HEK293 (cell line): ENCODE data around the gene PPOX.

Experiments
- GFI1B ChIP-seq: fragments of 450-650 bp; formaldehyde crosslinking; IDR thresholded peaks from 2 replicates; pipeline ENCODE4 v1.5.1; 2016; ENCODE audit warnings: missing biosample characterization, missing genetic modification characterization
- GLIS2 ChIP-seq: fragments of 450-650 bp; formaldehyde crosslinking; IDR thresholded peaks from 2 replicates; pipeline ENCODE4 v1.5.1; 2016; ENCODE audit warnings: missing biosample characterization, missing genetic modification characterization
- KLF9 ChIP-seq: fragments of 450-650 bp; formaldehyde crosslinking; IDR thresholded peaks from 2 replicates; pipeline ENCODE4 v1.5.1; 2016; ENCODE audit warnings: missing biosample characterization, missing genetic modification characterization, low read depth
- MEIS1 ChIP-seq: sonication (generic); formaldehyde crosslinking; IDR thresholded peaks from 2 replicates; pipeline ENCODE4 v1.8.1; 2022; ENCODE audit warnings: missing genetic modification reagents, mild to moderate bottlenecking, borderline replicate concordance
- SCRT2 ChIP-seq: fragments of 450-650 bp; formaldehyde crosslinking; IDR thresholded peaks from 2 replicates; pipeline ENCODE4 v1.5.1; 2016; ENCODE audit warnings: missing biosample characterization, missing genetic modification characterization
- ZBTB7A ChIP-seq: fragments of 450-650 bp; formaldehyde crosslinking; IDR thresholded peaks from 2 replicates; pipeline ENCODE4 v1.5.1; 2016; ENCODE audit warnings: low read depth, missing biosample characterization, missing genetic modification characterization
- ZEB2 ChIP-seq: fragments of 450-650 bp; formaldehyde crosslinking; IDR thresholded peaks from 2 replicates; pipeline ENCODE4 v1.5.1; 2016; ENCODE audit warnings: missing biosample characterization, missing genetic modification characterization
- ZFP3 ChIP-seq: fragments of 450-650 bp; formaldehyde crosslinking; IDR thresholded peaks from 2 replicates; pipeline ENCODE4 v1.5.1; 2016; ENCODE audit warnings: low read depth, missing biosample characterization, missing genetic modification characterization
- ZFP41 ChIP-seq: fragments of 450-650 bp; formaldehyde crosslinking; IDR thresholded peaks from 2 replicates; pipeline ENCODE4 v1.5.1; 2016; ENCODE audit warnings: missing biosample characterization, missing genetic modification characterization, borderline replicate concordance
- ZNF121 ChIP-seq: fragments of 450-650 bp; formaldehyde crosslinking; IDR thresholded peaks from 2 replicates; pipeline ENCODE4 v1.5.1; 2016; ENCODE audit warnings: missing biosample characterization, missing genetic modification characterization
- ZNF202 ChIP-seq: fragments of 450-650 bp; formaldehyde crosslinking; IDR thresholded peaks from 2 replicates; pipeline ENCODE4 v1.5.1; 2016; ENCODE audit warnings: missing biosample characterization, missing genetic modification characterization, borderline replicate concordance
- ZNF223 ChIP-seq: fragments of 450-650 bp; formaldehyde crosslinking; IDR thresholded peaks from 2 replicates; pipeline ENCODE4 v1.5.1; 2016; ENCODE audit warnings: missing biosample characterization, missing genetic modification characterization
- ZNF274 ChIP-seq, 2 experiments: fragments of 200-500 bp in 1 of 2; fragments of 450-650 bp in 1 of 2; sonication (Bioruptor generic) in 1 of 2; formaldehyde crosslinking in 1 of 2; IDR thresholded peaks; 2 replicates each; pipeline versions ENCODE4 v1.5.1 to v1.6.1; 2014 to 2016; ENCODE audit warnings: borderline replicate concordance in 1 of 2, inconsistent platforms in 1 of 2, low read length in 1 of 2, missing biosample characterization in 1 of 2, missing genetic modification characterization in 1 of 2
- ZNF350 ChIP-seq: fragments of 450-650 bp; formaldehyde crosslinking; IDR thresholded peaks from 2 replicates; pipeline ENCODE4 v1.5.0; 2017; ENCODE audit warnings: missing biosample characterization, mild to moderate bottlenecking, missing genetic modification characterization
- ZNF404 ChIP-seq: fragments of 450-650 bp; formaldehyde crosslinking; IDR thresholded peaks from 2 replicates; pipeline ENCODE4 v1.5.1; 2017; ENCODE audit warnings: missing biosample characterization, missing genetic modification characterization
- ZNF530 ChIP-seq: fragments of 450-650 bp; formaldehyde crosslinking; IDR thresholded peaks from 2 replicates; pipeline ENCODE4 v1.5.1; 2016; ENCODE audit warnings: low read depth, missing biosample characterization, missing genetic modification characterization
- ZNF548 ChIP-seq: fragments of 450-650 bp; formaldehyde crosslinking; IDR thresholded peaks from 2 replicates; pipeline ENCODE4 v1.5.1; 2016; ENCODE audit warnings: missing biosample characterization, missing genetic modification characterization
- ZNF560 ChIP-seq: fragments of 450-650 bp; formaldehyde crosslinking; IDR thresholded peaks from 2 replicates; pipeline ENCODE4 v1.5.1; 2017; ENCODE audit warnings: missing biosample characterization, missing genetic modification characterization, borderline replicate concordance
- ZNF600 ChIP-seq: fragments of 450-650 bp; formaldehyde crosslinking; IDR thresholded peaks from 2 replicates; pipeline ENCODE4 v1.5.1; 2016; ENCODE audit warnings: missing biosample characterization, missing genetic modification characterization
- ZNF626 ChIP-seq: fragments of 450-650 bp; sonication (Bioruptor Pico); formaldehyde crosslinking; IDR thresholded peaks from 2 replicates; pipeline ENCODE4 v1.5.1; 2018; ENCODE audit warnings: missing biosample characterization, missing genetic modification characterization, inconsistent platforms
- ZNF677 ChIP-seq: fragments of 450-650 bp; IDR thresholded peaks from 2 replicates; pipeline ENCODE4 v1.5.0; 2018; ENCODE audit warnings: missing biosample characterization, mild to moderate bottlenecking, missing genetic modification characterization, moderate library complexity
- ZSCAN16 ChIP-seq: fragments of 450-650 bp; formaldehyde crosslinking; IDR thresholded peaks from 2 replicates; pipeline ENCODE4 v1.5.1; 2016; ENCODE audit warnings: missing biosample characterization, missing genetic modification characterization
- TF ChIP-seq, protein P1 (sequence below): fragments of 450-650 bp; formaldehyde crosslinking; IDR thresholded peaks from 2 replicates; pipeline ENCODE4 v1.5.1; 2016; ENCODE audit warnings: missing biosample characterization, missing genetic modification characterization, low read depth
- TF ChIP-seq, protein P2 (sequence below): fragments of 450-650 bp; formaldehyde crosslinking; IDR thresholded peaks from 2 replicates; pipeline ENCODE4 v1.5.1; 2016; ENCODE audit warnings: missing biosample characterization, missing genetic modification characterization
- TF ChIP-seq, protein P3 (sequence below): fragments of 450-650 bp; formaldehyde crosslinking; conservative IDR thresholded peaks from 2 replicates; pipeline ENCODE4 v1.5.1; 2016; ENCODE audit warnings: low read depth, missing biosample characterization, missing genetic modification characterization
- TF ChIP-seq, protein P4 (sequence below): fragments of 450-650 bp; formaldehyde crosslinking; IDR thresholded peaks from 2 replicates; pipeline ENCODE4 v1.5.1; 2016; ENCODE audit warnings: missing biosample characterization, missing genetic modification characterization
- TF ChIP-seq, protein P5 (sequence below): fragments of 450-650 bp; formaldehyde crosslinking; IDR thresholded peaks from 2 replicates; pipeline ENCODE4 v1.5.1; 2016; ENCODE audit warnings: missing biosample characterization, missing genetic modification characterization

Gene PPOX

GRCh38 chr1:161131523-161132409 lies 34.5 kb upstream of the PPOX start (continued):
- TF ChIP-seq, protein P1, sequence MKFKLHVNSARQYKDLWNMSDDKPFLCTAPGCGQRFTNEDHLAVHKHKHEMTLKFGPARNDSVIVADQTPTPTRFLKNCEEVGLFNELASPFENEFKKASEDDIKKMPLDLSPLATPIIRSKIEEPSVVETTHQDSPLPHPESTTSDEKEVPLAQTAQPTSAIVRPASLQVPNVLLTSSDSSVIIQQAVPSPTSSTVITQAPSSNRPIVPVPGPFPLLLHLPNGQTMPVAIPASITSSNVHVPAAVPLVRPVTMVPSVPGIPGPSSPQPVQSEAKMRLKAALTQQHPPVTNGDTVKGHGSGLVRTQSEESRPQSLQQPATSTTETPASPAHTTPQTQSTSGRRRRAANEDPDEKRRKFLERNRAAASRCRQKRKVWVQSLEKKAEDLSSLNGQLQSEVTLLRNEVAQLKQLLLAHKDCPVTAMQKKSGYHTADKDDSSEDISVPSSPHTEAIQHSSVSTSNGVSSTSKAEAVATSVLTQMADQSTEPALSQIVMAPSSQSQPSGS = no peak
- TF ChIP-seq ZNF548 (tag by site-specific recombination) (peak; percentile 56; the same call in 1 of the 2 replicates), ZNF677 (no peak), ZNF626 (tag by site-specific recombination) (no peak), ZFP41 (tag by site-specific recombination) (no peak), ZNF223 (tag by site-specific recombination) (no peak), SCRT2 (tag by site-specific recombination) (no peak), MEIS1 (no peak), KLF9 (peak; percentile 93), ZFP3 (tag by site-specific recombination) (no peak), GLIS2 (peak; percentile 92), ZNF350 (no peak), ZNF121 (no peak; the same call in 1 of the 2 replicates), ZNF600 (0 out of 2 replicates have a peak, but pooled peaks have one; percentile 9), ZEB2 (tag by site-specific recombination) (no peak), ZNF530 (tag by site-specific recombination) (0 out of 2 replicates have a peak, but pooled peaks have one; percentile 28), ZNF404 (no peak), ZSCAN16 (tag by site-specific recombination) (no peak), GFI1B (no peak), ZBTB7A (tag by site-specific recombination) (peak; percentile 85), ZNF560 (tag by site-specific recombination) (no peak), ZNF274 (IDR thresholded peaks at IDR 0.05; ENCODE audit: low read length) (no peak), ZNF274 (tag by site-specific recombination; IDR thresholded peaks at IDR 0.05; ENCODE audit: borderline replicate concordance) (no peak), ZNF202 (tag by site-specific recombination) (no peak)
- TF ChIP-seq, protein P2, sequence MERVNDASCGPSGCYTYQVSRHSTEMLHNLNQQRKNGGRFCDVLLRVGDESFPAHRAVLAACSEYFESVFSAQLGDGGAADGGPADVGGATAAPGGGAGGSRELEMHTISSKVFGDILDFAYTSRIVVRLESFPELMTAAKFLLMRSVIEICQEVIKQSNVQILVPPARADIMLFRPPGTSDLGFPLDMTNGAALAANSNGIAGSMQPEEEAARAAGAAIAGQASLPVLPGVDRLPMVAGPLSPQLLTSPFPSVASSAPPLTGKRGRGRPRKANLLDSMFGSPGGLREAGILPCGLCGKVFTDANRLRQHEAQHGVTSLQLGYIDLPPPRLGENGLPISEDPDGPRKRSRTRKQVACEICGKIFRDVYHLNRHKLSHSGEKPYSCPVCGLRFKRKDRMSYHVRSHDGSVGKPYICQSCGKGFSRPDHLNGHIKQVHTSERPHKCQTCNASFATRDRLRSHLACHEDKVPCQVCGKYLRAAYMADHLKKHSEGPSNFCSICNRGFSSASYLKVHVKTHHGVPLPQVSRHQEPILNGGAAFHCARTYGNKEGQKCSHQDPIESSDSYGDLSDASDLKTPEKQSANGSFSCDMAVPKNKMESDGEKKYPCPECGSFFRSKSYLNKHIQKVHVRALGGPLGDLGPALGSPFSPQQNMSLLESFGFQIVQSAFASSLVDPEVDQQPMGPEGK (tag by site-specific recombination) = peak; percentile 95
- TF ChIP-seq, protein P3, sequence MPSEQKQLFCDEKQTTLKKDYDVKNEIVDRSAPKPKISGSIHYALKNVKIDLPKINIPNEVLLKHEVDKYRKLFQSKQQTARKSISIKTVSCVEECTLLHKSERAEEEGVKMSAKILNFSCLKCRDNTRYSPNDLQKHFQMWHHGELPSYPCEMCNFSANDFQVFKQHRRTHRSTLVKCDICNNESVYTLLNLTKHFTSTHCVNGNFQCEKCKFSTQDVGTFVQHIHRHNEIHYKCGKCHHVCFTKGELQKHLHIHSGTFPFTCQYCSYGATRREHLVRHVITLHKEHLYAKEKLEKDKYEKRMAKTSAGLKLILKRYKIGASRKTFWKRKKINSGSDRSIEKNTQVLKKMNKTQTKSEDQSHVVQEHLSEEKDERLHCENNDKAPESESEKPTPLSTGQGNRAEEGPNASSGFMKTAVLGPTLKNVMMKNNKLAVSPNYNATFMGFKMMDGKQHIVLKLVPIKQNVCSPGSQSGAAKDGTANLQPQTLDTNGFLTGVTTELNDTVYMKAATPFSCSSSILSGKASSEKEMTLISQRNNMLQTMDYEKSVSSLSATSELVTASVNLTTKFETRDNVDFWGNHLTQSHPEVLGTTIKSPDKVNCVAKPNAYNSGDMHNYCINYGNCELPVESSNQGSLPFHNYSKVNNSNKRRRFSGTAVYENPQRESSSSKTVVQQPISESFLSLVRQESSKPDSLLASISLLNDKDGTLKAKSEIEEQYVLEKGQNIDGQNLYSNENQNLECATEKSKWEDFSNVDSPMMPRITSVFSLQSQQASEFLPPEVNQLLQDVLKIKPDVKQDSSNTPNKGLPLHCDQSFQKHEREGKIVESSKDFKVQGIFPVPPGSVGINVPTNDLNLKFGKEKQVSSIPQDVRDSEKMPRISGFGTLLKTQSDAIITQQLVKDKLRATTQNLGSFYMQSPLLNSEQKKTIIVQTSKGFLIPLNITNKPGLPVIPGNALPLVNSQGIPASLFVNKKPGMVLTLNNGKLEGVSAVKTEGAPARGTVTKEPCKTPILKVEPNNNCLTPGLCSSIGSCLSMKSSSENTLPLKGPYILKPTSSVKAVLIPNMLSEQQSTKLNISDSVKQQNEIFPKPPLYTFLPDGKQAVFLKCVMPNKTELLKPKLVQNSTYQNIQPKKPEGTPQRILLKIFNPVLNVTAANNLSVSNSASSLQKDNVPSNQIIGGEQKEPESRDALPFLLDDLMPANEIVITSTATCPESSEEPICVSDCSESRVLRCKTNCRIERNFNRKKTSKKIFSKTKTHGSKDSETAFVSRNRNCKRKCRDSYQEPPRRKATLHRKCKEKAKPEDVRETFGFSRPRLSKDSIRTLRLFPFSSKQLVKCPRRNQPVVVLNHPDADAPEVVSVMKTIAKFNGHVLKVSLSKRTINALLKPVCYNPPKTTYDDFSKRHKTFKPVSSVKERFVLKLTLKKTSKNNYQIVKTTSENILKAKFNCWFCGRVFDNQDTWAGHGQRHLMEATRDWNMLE (tag by site-specific recombination) = no peak
- TF ChIP-seq, protein P4, sequence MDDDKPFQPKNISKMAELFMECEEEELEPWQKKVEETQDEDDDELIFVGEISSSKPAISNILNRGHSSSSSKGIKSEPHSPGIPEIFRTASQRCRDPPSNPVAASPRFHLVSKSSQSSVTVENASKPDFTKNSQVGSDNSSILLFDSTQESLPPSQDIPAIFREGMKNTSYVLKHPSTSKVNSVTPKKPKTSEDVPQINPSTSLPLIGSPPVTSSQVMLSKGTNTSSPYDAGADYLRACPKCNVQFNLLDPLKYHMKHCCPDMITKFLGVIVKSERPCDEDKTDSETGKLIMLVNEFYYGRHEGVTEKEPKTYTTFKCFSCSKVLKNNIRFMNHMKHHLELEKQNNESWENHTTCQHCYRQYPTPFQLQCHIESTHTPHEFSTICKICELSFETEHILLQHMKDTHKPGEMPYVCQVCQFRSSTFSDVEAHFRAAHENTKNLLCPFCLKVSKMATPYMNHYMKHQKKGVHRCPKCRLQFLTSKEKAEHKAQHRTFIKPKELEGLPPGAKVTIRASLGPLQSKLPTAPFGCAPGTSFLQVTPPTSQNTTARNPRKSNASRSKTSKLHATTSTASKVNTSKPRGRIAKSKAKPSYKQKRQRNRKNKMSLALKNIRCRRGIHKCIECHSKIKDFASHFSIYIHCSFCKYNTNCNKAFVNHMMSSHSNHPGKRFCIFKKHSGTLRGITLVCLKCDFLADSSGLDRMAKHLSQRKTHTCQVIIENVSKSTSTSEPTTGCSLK (tag by site-specific recombination) = no peak
- TF ChIP-seq, protein P5, sequence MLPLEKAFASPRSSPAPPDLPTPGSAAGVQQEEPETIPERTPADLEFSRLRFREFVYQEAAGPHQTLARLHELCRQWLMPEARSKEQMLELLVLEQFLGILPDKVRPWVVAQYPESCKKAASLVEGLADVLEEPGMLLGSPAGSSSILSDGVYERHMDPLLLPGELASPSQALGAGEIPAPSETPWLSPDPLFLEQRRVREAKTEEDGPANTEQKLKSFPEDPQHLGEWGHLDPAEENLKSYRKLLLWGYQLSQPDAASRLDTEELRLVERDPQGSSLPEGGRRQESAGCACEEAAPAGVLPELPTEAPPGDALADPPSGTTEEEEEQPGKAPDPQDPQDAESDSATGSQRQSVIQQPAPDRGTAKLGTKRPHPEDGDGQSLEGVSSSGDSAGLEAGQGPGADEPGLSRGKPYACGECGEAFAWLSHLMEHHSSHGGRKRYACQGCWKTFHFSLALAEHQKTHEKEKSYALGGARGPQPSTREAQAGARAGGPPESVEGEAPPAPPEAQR (tag by site-specific recombination) = no peak
